ENCODE results near the gene PIPOX.

Gene PIPOX

GRCh38 chr17:29042679-29043538 lies at the start of gene PIPOX:
TSS of gene PIPOX (plus strand) at chr17:29043141. CDS start at chr17:29043226, 85 bp downstream.
- no peaks in the 10 kb centered on the region for H3K27me3 ChIP-seq (ENCODE audit: low read depth)
- no peak within 1 kb of the TSS for H3K4me3 ChIP-seq
- peak; percentile 90 to 91 for DNase-seq (ENCODE audit: low spot score in 2 of 2)
- H3K36me3 ChIP-seq (replicated peaks) = no peaks in the 10 kb centered on the region
- peaks cover 26% of the 10 kb centered on the region for H3K4me1 ChIP-seq
- in situ Hi-C loops (cut with MboI; ENCODE audit: low sequenced_read_pairs) = no loop called here
- no peaks in the 10 kb centered on the region for H3K9me3 ChIP-seq

GRCh38 chr17:28993645-28994426 lies 49.1 kb upstream of the PIPOX start:
- Histone ChIP-seq H3K27me3 (ENCODE audit: low read depth) (no peaks in the 10 kb centered on the region; the same call in 1 of the 2 replicates), H3K4me1 (no peaks in the 10 kb centered on the region), H3K9me3 (no peaks in the 10 kb centered on the region), H3K4me3 (no peak overlapping the region), H3K36me3 (replicated peaks) (no peaks in the 10 kb centered on the region)
- in situ Hi-C loops (cut with MboI; ENCODE audit: low sequenced_read_pairs) = no loop called here
- no peak for DNase-seq (ENCODE audit: low spot score in 2 of 2)

- no peak overlapping the region for H3K4me3 ChIP-seq
- H3K9me3 ChIP-seq = no peaks in the 10 kb centered on the region
- peaks cover 10% of the 10 kb centered on the region for H3K27me3 ChIP-seq (ENCODE audit: low read depth)
- no peak for DNase-seq (ENCODE audit: low spot score in 2 of 2)
- no peaks in the 10 kb centered on the region for H3K36me3 ChIP-seq (replicated peaks)
- H3K4me1 ChIP-seq = no peaks in the 10 kb centered on the region
- in situ Hi-C loops (cut with MboI; ENCODE audit: low sequenced_read_pairs) = no loop called here
Measured at GRCh38 chr17:28996554-28997096, 46.3 kb upstream of the PIPOX start.

- DNase-seq (ENCODE audit: low spot score in 2 of 2) = no peak
- in situ Hi-C loops (cut with MboI; ENCODE audit: low sequenced_read_pairs) = no loop called here
- no peak overlapping the region for H3K4me3 ChIP-seq
- no peaks in the 10 kb centered on the region for H3K4me1 ChIP-seq
- no peaks in the 10 kb centered on the region for H3K9me3 ChIP-seq
- no peaks in the 10 kb centered on the region for H3K36me3 ChIP-seq (replicated peaks)
- H3K27me3 ChIP-seq (ENCODE audit: low read depth) = peaks cover 20% of the 10 kb centered on the region
Measured at GRCh38 chr17:28997806-28998205, 45.1 kb upstream of the PIPOX start.

- no peaks in the 10 kb centered on the region for H3K4me1 ChIP-seq
- no peak overlapping the region for H3K4me3 ChIP-seq
- in situ Hi-C loops (cut with MboI; ENCODE audit: low sequenced_read_pairs) = no loop called here
- H3K36me3 ChIP-seq (replicated peaks) = no peaks in the 10 kb centered on the region
- no peaks in the 10 kb centered on the region for H3K9me3 ChIP-seq
- H3K27me3 ChIP-seq (ENCODE audit: low read depth) = peaks cover 34% of the 10 kb centered on the region
- DNase-seq (ENCODE audit: low spot score in 2 of 2) = no peak
Measured at GRCh38 chr17:28999206-28999605, 43.7 kb upstream of the PIPOX start.

GRCh38 chr17:29000973-29001372 lies 42.0 kb upstream of the PIPOX start:
- H3K27me3 ChIP-seq (ENCODE audit: low read depth) = peaks cover 46% of the 10 kb centered on the region
- H3K36me3 ChIP-seq (replicated peaks) = no peaks in the 10 kb centered on the region
- H3K9me3 ChIP-seq = no peaks in the 10 kb centered on the region
- H3K4me3 ChIP-seq = no peak overlapping the region
- in situ Hi-C loops (cut with MboI; ENCODE audit: low sequenced_read_pairs) = no loop called here
- H3K4me1 ChIP-seq = no peaks in the 10 kb centered on the region
- DNase-seq (ENCODE audit: low spot score in 2 of 2) = no peak

GRCh38 chr17:29002811-29003210 lies 40.1 kb upstream of the PIPOX start:
- no peak for DNase-seq (ENCODE audit: low spot score in 2 of 2)
- in situ Hi-C loops (cut with MboI; ENCODE audit: low sequenced_read_pairs) = no loop called here
- Histone ChIP-seq H3K4me3 (no peak overlapping the region), H3K36me3 (replicated peaks) (no peaks in the 10 kb centered on the region), H3K9me3 (no peaks in the 10 kb centered on the region), H3K27me3 (ENCODE audit: low read depth) (peaks cover 54% of the 10 kb centered on the region), H3K4me1 (no peaks in the 10 kb centered on the region)

- DNase-seq (ENCODE audit: low spot score in 2 of 2) = no peak
- H3K36me3 ChIP-seq (replicated peaks) = no peaks in the 10 kb centered on the region
- in situ Hi-C loops (cut with MboI; ENCODE audit: low sequenced_read_pairs) = no loop called here
- no peak overlapping the region for H3K4me3 ChIP-seq
- no peaks in the 10 kb centered on the region for H3K4me1 ChIP-seq
- H3K27me3 ChIP-seq (ENCODE audit: low read depth) = peaks cover 58% of the 10 kb centered on the region
- H3K9me3 ChIP-seq = no peaks in the 10 kb centered on the region
Measured at GRCh38 chr17:29003289-29003688, 39.7 kb upstream of the PIPOX start.

GRCh38 chr17:29004081-29004692 lies 38.8 kb upstream of the PIPOX start:
- H3K27me3 ChIP-seq (ENCODE audit: low read depth) = peaks cover 61% of the 10 kb centered on the region
- DNase-seq (ENCODE audit: low spot score in 2 of 2) = peak in 1 of 2 experiments; percentile 30
- in situ Hi-C loops (cut with MboI; ENCODE audit: low sequenced_read_pairs) = no loop called here

GRCh38 chr17:29005936-29006511 lies 36.9 kb upstream of the PIPOX start, which contains the start of gene SEZ6:
TSS of gene SEZ6 (minus strand) at chr17:29006033. CDS start at chr17:29005869, 164 bp downstream.
- in situ Hi-C loops (cut with MboI; ENCODE audit: low sequenced_read_pairs) = no loop called here
- Histone ChIP-seq H3K4me3 (no peak within 1 kb of the TSS), H3K4me1 (no peaks in the 10 kb centered on the region), H3K27me3 (ENCODE audit: low read depth) (peaks cover 53% of the 10 kb centered on the region), H3K36me3 (replicated peaks) (no peaks in the 10 kb centered on the region), H3K9me3 (no peaks in the 10 kb centered on the region)
- DNase-seq (ENCODE audit: low spot score in 2 of 2) = peak; percentile 59 to 91

More at GRCh38 chr17:29004081-29004692, 38.8 kb upstream of the PIPOX start:
- H3K36me3 ChIP-seq (replicated peaks) = no peaks in the 10 kb centered on the region
- H3K9me3 ChIP-seq = no peaks in the 10 kb centered on the region
- no peak overlapping the region for H3K4me3 ChIP-seq
- no peaks in the 10 kb centered on the region for H3K4me1 ChIP-seq

- no peaks in the 10 kb centered on the region for H3K9me3 ChIP-seq
- H3K36me3 ChIP-seq (replicated peaks) = no peaks in the 10 kb centered on the region
- no peak for DNase-seq (ENCODE audit: low spot score in 2 of 2)
- peaks cover 44% of the 10 kb centered on the region for H3K27me3 ChIP-seq (ENCODE audit: low read depth)
- in situ Hi-C loops (cut with MboI; ENCODE audit: low sequenced_read_pairs) = no loop called here
- no peaks in the 10 kb centered on the region for H3K4me1 ChIP-seq
- no peak overlapping the region for H3K4me3 ChIP-seq
Measured at GRCh38 chr17:29007456-29007855, 35.5 kb upstream of the PIPOX start.

- no peaks in the 10 kb centered on the region for H3K9me3 ChIP-seq
- peaks cover 39% of the 10 kb centered on the region for H3K27me3 ChIP-seq (ENCODE audit: low read depth)
- no peak for DNase-seq (ENCODE audit: low spot score in 2 of 2)
- no peak overlapping the region for H3K4me3 ChIP-seq
- H3K36me3 ChIP-seq (replicated peaks) = no peaks in the 10 kb centered on the region
- H3K4me1 ChIP-seq = no peaks in the 10 kb centered on the region
- in situ Hi-C loops (cut with MboI; ENCODE audit: low sequenced_read_pairs) = no loop called here
Measured at GRCh38 chr17:29007860-29008455, 35.0 kb upstream of the PIPOX start.

- Histone ChIP-seq H3K4me1 (no peaks in the 10 kb centered on the region), H3K4me3 (no peak overlapping the region)
- in situ Hi-C loops (cut with MboI; ENCODE audit: low sequenced_read_pairs) = no loop called here
Measured at GRCh38 chr17:29008591-29008990, 34.4 kb upstream of the PIPOX start.

More at GRCh38 chr17:29008591-29008990, 34.4 kb upstream of the PIPOX start:
- Histone ChIP-seq H3K27me3 (ENCODE audit: low read depth) (peaks cover 32% of the 10 kb centered on the region), H3K36me3 (replicated peaks) (no peaks in the 10 kb centered on the region), H3K9me3 (no peaks in the 10 kb centered on the region)
- DNase-seq (ENCODE audit: low spot score in 2 of 2) = no peak

All from HAP-1 (cell line).